ENCODE results near the gene RANBP10. TPM values are rescaled to one million over a fixed set of nuclear protein-coding genes. Genes with fewer than 3 reads are reported as not detected.
A peak's percentile ranks its signal among the peaks of the same experiment; 100 is the strongest.

Gene RANBP10
- total RNA-seq, 1 donor: 8.6 TPM

DNA sequence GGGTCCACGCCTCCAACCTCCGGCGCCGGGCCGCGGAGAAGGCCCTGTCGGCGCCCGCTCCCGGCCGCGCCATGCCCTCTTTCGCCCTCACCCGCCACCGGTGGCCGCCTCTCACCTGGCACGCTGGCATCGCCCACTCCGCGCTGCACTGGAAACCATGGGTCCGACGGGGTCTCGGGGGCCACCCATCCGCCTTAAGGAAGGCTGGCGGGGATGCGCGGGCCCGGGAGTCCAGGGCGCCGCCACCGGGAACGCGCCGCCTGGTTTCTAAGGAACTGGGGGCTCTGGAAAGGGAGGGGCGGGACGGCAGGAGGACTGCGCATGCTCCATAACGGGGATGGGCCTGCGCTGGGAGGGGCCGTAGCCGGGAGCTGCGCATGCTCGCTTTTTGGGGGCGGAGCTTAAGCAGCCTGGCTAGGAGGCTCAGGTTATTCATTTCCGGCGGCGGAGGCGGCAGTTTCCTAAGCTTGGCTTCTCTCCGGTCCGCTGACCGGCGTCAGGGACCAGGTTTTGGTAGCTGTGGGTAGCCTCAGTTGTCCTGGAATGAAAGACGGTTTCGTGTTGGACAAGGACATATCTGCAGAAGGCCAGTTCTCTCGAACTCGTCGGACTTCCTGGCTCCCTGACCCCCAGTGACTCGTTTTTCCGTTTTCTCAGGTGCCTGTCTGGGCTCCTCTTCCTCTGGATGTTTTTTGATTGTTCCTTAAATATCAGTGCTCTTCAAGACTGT is 87.1 kb downstream of the RANBP10 start, which contains the start of gene GFOD2:
GFOD2 (minus strand) TSS at position 269 of the 730 bp plus-strand sequence. CDS start 33,601 bp downstream, outside the sequence.
- DNase-seq (ENCODE audit: low read depth): peak; percentile 95
- TF ChIP-seq, protein P1, sequence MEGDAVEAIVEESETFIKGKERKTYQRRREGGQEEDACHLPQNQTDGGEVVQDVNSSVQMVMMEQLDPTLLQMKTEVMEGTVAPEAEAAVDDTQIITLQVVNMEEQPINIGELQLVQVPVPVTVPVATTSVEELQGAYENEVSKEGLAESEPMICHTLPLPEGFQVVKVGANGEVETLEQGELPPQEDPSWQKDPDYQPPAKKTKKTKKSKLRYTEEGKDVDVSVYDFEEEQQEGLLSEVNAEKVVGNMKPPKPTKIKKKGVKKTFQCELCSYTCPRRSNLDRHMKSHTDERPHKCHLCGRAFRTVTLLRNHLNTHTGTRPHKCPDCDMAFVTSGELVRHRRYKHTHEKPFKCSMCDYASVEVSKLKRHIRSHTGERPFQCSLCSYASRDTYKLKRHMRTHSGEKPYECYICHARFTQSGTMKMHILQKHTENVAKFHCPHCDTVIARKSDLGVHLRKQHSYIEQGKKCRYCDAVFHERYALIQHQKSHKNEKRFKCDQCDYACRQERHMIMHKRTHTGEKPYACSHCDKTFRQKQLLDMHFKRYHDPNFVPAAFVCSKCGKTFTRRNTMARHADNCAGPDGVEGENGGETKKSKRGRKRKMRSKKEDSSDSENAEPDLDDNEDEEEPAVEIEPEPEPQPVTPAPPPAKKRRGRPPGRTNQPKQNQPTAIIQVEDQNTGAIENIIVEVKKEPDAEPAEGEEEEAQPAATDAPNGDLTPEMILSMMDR (IDR thresholded peaks at IDR 0.05; ENCODE audit: insufficient read depth, low read depth, low read length): no peak
- peak within 1 kb of the TSS; percentile 91 for H3K4me3 ChIP-seq (ENCODE audit: low read depth, low read length)

GRCh38 chr16:67718668-67719047 is 87.7 kb downstream of the RANBP10 start:
- DNase-seq (ENCODE audit: low read depth): peak; percentile 6
- TF ChIP-seq, protein P1 (IDR thresholded peaks at IDR 0.05; ENCODE audit: insufficient read depth, low read depth, low read length): no peak

DNA sequence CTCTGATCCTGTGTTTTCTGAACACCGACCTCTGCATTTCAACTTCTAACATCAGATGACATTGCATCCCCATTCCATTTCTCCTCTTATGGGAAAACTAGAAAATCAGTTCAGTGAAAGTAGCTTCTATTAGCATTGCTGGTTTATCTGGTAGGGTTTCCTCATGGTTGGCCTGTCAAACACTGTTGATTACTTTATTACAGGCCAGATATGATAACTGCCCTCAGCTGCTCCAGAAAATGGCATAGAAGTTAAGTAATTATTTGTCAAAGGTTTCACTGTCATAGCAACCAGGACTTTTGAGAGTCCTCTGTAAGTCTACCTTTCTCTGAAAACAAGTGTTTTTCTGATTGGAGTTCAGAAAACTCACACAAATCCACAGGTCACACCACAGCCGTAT is 90.3 kb downstream of the RANBP10 start:
- no peak for DNase-seq (ENCODE audit: low read depth)
- TF ChIP-seq, protein P1 (IDR thresholded peaks at IDR 0.05; ENCODE audit: insufficient read depth, low read depth, low read length): no peak
- no peak overlapping the region for H3K4me3 ChIP-seq (ENCODE audit: low read depth, low read length)

More at GRCh38 chr16:67718668-67719047, 87.7 kb downstream of the RANBP10 start:
- peak overlapping the region; percentile 91 for H3K4me3 ChIP-seq (ENCODE audit: low read depth, low read length)

DNA sequence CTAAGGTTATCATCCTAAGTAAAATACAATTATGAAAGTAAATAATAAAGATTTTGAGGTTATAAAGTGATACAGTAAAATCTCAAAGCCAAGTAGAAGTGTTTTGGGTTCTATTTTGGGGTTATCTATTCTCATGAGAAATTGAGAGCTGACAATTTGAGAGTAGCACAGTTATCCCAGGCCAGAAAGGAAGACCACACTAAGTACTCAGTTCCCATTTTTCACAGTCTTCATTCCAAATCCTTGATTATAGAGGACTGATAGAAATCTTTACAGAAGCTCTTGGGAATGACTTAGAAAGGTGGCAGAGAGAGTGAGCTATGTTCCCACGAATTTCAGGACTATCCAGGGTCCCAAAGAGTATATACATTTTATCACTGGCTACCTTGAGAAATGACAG is 91.8 kb downstream of the RANBP10 start:
- no peak for DNase-seq (ENCODE audit: low read depth)
- H3K4me3 ChIP-seq (ENCODE audit: low read depth, low read length): no peak overlapping the region
- TF ChIP-seq, protein P1 (IDR thresholded peaks at IDR 0.05; ENCODE audit: insufficient read depth, low read depth, low read length): no peak

DNA sequence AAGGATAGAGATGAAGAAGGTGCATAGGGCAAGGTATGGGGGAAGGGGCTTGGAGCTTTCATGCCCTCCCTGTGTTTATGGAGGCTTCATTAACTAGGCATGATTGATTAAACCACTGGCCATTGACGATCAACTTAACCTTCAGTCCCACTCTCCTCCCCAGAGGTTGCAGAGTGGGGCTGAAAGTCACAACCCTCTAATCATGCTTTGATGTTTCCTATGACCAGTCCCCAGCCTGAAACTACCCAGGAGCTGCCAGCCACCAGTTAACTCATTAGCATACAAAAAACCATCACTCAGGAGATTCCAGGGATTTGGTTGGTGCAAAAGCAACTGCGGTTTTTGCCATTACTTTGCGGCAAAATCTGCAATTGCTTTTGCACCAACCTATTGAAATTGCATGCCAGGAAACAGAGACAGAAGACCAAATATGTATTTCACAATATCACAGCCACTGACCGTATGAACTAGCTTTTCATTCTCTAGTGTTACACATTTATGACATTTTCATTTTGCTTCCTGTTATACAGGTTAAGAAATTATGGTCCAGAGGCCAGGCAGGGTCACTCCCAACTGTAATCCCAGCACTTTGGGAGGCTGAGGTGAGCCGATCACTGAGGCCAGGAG is 92.6 kb downstream of the RANBP10 start:
- no peak overlapping the region for H3K4me3 ChIP-seq (ENCODE audit: low read depth, low read length)
- no peak for DNase-seq (ENCODE audit: low read depth)
- TF ChIP-seq, protein P1 (IDR thresholded peaks at IDR 0.05; ENCODE audit: insufficient read depth, low read depth, low read length): no peak

- H3K4me3 ChIP-seq (ENCODE audit: low read depth, low read length): no peak overlapping the region
- TF ChIP-seq, protein P1 (IDR thresholded peaks at IDR 0.05; ENCODE audit: insufficient read depth, low read depth, low read length): no peak
- DNase-seq (ENCODE audit: low read depth): no peak
These were observed 95.8 kb downstream of the RANBP10 start for GRCh38 chr16:67710607-67711006.
